GM21737 (cell line): Measurements from ENCODE around the gene FCRLA.
"Not testable (repeated sequence)": the region's sequence is repeated elsewhere in the genome, so short reads cannot be mapped to it uniquely, and the experiment has no call there.

Experiments
- ATAC-seq: cut with Tn5 transposase; IDR thresholded peaks from one replicate; pipeline ENCODE4 v1.9.1; 2021; ENCODE audit warnings: mild to moderate bottlenecking, moderate library complexity; ENCODE audit not compliant: unreplicated experiment

FCRLA gene

DNA sequence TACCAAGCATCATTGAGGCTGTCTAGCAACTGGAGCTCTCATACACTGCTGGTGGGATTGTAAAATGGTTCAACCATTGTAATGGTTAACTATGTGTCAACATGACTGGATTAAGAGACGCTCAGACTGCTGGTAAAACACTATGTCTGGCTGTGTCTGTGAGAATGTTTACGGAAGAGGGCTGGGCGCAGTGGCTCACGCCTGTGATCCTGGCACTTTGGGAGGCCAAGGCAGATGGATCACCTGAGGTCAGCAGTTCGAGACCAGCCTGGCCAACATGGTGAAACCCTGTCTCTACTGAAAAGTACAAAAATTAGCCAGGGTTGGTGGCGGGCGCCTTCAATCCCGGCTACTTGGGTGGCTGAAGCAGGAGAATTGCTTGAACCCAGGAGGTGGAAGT lies 4.8 kb upstream of the FCRLA start:
- ATAC-seq = no peak

GRCh38 chr1:161705537-161705936 lies 1.5 kb upstream of the FCRLA start:
- no peak for ATAC-seq

- ATAC-seq = no peak
These were observed 932 bp upstream of the FCRLA start for GRCh38 chr1:161706113-161706481.

GRCh38 chr1:161707503-161707902 lies 474 bp downstream of the FCRLA start:
- ATAC-seq = no peak

DNA sequence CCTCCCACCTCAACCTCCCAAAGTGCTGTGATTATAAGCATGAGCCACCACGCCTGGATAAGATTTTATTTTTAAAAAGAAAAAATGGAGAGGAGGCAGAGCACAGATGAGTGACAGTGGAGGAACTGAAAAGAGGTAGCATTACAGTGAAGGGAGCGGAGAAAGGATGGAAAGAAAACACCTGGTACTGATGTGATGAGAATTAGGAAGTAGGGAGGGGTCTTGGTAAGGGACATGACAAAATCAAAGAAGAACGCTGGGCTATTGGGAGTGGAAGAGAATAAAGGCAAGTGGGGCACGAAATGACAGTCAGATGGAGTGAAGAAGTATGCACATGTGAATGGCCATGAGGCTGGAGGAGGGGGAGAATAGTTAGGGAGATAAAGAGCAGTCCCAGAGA lies 2.3 kb downstream of the FCRLA start:
- ATAC-seq = no peak

- ATAC-seq = no peak
These were observed 3.5 kb downstream of the FCRLA start for GRCh38 chr1:161710560-161710959.

GRCh38 chr1:161718559-161719324 lies 11.7 kb downstream of the FCRLA start:
- no peak for ATAC-seq

- no peak for ATAC-seq
These were observed 12.2 kb downstream of the FCRLA start for GRCh38 chr1:161719325-161719611.

GRCh38 chr1:161720422-161720821 lies 13.4 kb downstream of the FCRLA start:
- no peak for ATAC-seq

- no peak for ATAC-seq
These were observed 14.1 kb downstream of the FCRLA start, which contains the start of gene FCRLB for GRCh38 chr1:161720956-161721737. Gene FCRLB (plus strand): TSS chr1:161721544. CDS start chr1:161722673, 1,129 bp downstream.

- ATAC-seq = no peak
These were observed 14.8 kb downstream of the FCRLA start for GRCh38 chr1:161721738-161722343.

GRCh38 chr1:161722406-161722805 lies 15.4 kb downstream of the FCRLA start:
- no peak for ATAC-seq

- no peak for ATAC-seq
These were observed 16.6 kb downstream of the FCRLA start for GRCh38 chr1:161723459-161724141.

- ATAC-seq = not testable (repeated sequence)
These were observed 18.4 kb downstream of the FCRLA start for GRCh38 chr1:161725258-161725907.

DNA sequence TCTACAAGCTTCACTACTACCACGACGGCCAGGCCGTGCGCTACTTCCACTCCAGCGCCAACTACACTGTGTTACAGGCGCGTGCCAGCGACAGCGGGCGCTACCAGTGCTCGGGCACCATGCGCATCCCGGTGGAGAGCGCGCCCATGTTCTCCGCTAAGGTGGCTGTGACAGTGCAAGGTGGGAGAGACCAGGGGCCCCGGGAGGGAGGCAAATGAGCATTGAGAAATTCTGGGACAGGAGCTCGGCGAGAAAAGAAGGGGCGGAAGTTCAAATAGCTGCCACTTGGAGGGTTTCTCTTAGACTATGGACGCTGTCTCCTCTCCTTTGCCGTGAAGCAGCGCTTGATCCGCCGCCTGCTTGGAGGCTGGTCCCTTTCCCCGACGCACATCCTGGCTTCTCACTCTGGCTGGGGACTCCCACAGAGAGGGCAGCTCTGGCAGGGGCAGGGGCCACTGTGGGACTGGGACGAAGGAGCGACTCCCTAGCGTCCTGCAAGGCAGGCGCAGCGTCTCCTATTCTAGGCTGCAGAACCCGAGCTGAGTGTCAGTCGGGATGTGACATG lies 19.0 kb downstream of the FCRLA start:
- ATAC-seq = peak; percentile 20

DNA sequence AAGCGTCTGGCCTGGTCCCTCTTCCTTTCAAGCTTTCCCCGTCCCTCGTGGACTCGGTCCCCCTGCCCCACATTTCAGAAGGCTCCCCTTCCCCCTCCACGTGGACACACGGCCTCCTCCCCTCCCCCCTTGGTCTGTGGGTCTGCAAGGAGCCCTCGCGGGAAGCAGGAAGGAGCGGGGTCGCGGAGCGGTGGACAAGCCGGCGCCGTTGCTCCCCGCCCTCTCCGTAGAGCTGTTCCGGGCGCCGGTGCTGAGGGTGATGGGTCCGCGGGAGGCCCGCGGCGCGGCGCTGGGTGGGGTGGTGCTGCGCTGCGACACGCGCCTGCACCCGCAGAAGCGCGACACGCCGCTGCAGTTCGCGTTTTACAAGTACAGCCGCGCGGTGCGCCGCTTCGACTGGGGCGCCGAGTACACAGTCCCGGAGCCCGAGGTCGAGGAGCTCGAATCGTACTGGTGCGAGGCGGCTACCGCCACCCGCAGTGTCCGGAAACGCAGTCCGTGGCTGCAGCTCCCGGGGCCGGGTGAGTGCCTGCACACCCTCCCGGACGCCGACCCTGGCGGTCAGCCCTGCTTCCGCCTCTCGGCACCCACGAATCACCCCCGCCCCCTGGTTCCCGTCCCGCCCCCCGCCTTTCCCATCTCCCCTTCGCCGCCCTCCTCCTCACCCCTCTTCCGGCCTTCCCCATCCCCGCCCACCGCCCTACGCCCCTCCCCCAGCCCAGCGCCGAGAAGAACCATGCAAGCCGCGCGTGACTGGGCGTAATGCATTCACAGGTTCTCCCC lies 19.6 kb downstream of the FCRLA start:
- ATAC-seq = peak; percentile 45

- peak; percentile 2 for ATAC-seq
These were observed 20.4 kb downstream of the FCRLA start for GRCh38 chr1:161727256-161727924.

- no peak for ATAC-seq
These were observed 21.6 kb downstream of the FCRLA start for GRCh38 chr1:161728376-161729226.
